Measurements from ENCODE around the gene ZNF132.

The ZNF132 gene

GRCh38 chr19:58385891-58386575, 53.9 kb downstream of the ZNF132 start:
- no peak for DNase-seq

- no peak for DNase-seq
These were observed 54.6 kb downstream of the ZNF132 start for GRCh38 chr19:58385313-58385890.

- DNase-seq: no peak
These were observed 56.9 kb downstream of the ZNF132 start for GRCh38 chr19:58382997-58383603.
